ENCODE data around the gene PCNT. TPM values are rescaled to one million over a fixed set of nuclear protein-coding genes. Genes with fewer than 3 reads are reported as not detected.

Gene PCNT
- total and polyA plus RNA-seq, 2 of the 8 experiments (the other 6 are each of a cell fraction or from before 2014, with no cell fraction given) = 9.9 to 45.1 TPM

DNA sequence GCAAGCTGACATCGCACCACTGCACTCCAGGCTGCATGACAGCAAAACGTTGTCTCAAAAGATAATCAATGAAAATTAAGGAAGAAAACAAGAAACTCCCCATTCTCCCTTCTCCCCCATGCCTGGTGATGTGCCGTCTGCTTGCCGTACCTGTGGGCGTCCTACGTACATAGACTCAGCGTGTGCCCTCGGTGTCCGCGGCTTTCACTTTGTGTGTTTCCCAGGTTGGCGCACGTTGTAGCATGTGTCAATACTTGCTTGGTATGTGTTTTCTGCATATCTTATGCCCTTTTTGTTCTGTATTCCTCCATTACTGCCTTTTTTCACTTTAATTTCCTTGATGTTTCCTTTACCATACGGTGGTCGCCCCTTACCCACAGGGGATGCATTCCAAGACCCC is 53.8 kb downstream of the PCNT start (continued):
- TF ChIP-seq, protein P1, sequence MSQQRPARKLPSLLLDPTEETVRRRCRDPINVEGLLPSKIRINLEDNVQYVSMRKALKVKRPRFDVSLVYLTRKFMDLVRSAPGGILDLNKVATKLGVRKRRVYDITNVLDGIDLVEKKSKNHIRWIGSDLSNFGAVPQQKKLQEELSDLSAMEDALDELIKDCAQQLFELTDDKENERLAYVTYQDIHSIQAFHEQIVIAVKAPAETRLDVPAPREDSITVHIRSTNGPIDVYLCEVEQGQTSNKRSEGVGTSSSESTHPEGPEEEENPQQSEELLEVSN (IDR thresholded peaks at IDR 0.05) = no peak
- TF ChIP-seq SIX5 (IDR thresholded peaks at IDR 0.05; ENCODE audit: low read depth, low read length) (no peak), ZNF274 (IDR thresholded peaks at IDR 0.05; ENCODE audit: borderline replicate concordance, extremely low read depth, low read length) (no peak), GABPA (IDR thresholded peaks at IDR 0.05; ENCODE audit: borderline replicate concordance, insufficient read depth, low read length) (no peak), RAD21 (IDR thresholded peaks at IDR 0.05 in 1 of 2, conservative IDR thresholded peaks at IDR 0.05 in 1 of 2; ENCODE audit: low read depth in 2 of 2, low read length in 2 of 2) (no peak), CHD1 (IDR thresholded peaks at IDR 0.05; ENCODE audit: low read depth, low read length) (no peak), CEBPB (IDR thresholded peaks at IDR 0.05; ENCODE audit: low read depth, low read length) (no peak)
